IMR-90 (cell line): ENCODE measurements around the gene YKT6. TPM values are rescaled to one million over a fixed set of nuclear protein-coding genes. Genes with fewer than 3 reads are reported as not detected.

Experiments used
- ATAC-seq: fragments of 200-7000 bp; cut with Tn5 transposase; 2 replicates; pipeline ENCODE4 v1.9.1; 2020; ENCODE audit warnings: low read depth, mild to moderate bottlenecking, moderate library complexity
- BruUV-seq: library from RNA; stranded (reverse); fragments of 400-500 nt; replicated peaks from 2 replicates; lab custom pipeline; 2021; lab: Mats Ljungman, UMichigan
- CTCF ChIA-PET: fragments of 300-600 bp; formaldehyde crosslinking; extraction: SDS; loops from one replicate; lab custom pipeline; 2021; ENCODE audit warnings: antibody characterized with exemption; lab: Yijun Ruan, JAX
- POLR2A ChIA-PET: fragments of 300-600 bp; sonication (Branson Sonifier 250); formaldehyde crosslinking; loops from one replicate; lab custom pipeline; 2022; ENCODE audit warnings: antibody characterized with exemption; ENCODE audit not compliant: unreplicated experiment; lab: Charles Lee
- DNase-seq: peaks from one replicate; pipeline ENCODE4 v3.0.0; 2013
- H2AFZ ChIP-seq: replicated peaks from 2 replicates; pipeline ENCODE3; 2013; ENCODE audit warnings: low read length, mild to moderate bottlenecking; ENCODE audit not compliant: poor library complexity
- H2AK5ac ChIP-seq: 2 replicates; pipeline ENCODE4 v1.6.1; 2013; ENCODE audit warnings: low read depth, low read length, inconsistent platforms
- H2AK9ac ChIP-seq: replicated peaks from 2 replicates; pipeline ENCODE3; 2013; ENCODE audit warnings: mild to moderate bottlenecking, low read depth, low read length, moderate library complexity; ENCODE audit not compliant: poor library complexity
- H2BK120ac ChIP-seq: 2 replicates; pipeline ENCODE4 v1.6.1; 2013; ENCODE audit warnings: low read depth, low read length, inconsistent platforms
- H2BK15ac ChIP-seq: 3 replicates; pipeline ENCODE4 v1.6.1; 2013; ENCODE audit warnings: low read depth, low read length, inconsistent platforms
- H2BK20ac ChIP-seq: 2 replicates; pipeline ENCODE4 v1.6.1; 2013; ENCODE audit warnings: low read depth, mild to moderate bottlenecking, inconsistent platforms, low read length, moderate library complexity
- H2BK5ac ChIP-seq: 2 replicates; pipeline ENCODE4 v1.6.1; 2013; ENCODE audit warnings: mild to moderate bottlenecking, low read depth, low read length, inconsistent platforms; ENCODE audit not compliant: poor library complexity, severe bottlenecking
- H3K14ac ChIP-seq: replicated peaks from 2 replicates; pipeline ENCODE4 v1.6.1; 2013; ENCODE audit warnings: low read depth, low read length, inconsistent platforms
- H3K18ac ChIP-seq: 2 replicates; pipeline ENCODE4 v1.6.1; 2013; ENCODE audit warnings: low read depth, low read length, control low read depth
- H3K23ac ChIP-seq: 2 replicates; pipeline ENCODE4 v1.6.1; 2013; ENCODE audit warnings: low read depth, low read length, inconsistent platforms
- H3K27ac ChIP-seq: 2 replicates; pipeline ENCODE4 v1.5.1; 2013; ENCODE audit warnings: mild to moderate bottlenecking, control low read depth, low read length; ENCODE audit not compliant: insufficient read depth
- H3K27me3 ChIP-seq: 2 replicates; pipeline ENCODE4 v1.6.1; 2013; ENCODE audit warnings: low read length; ENCODE audit not compliant: control insufficient read depth, insufficient read depth
- H3K36me3 ChIP-seq: 2 replicates; pipeline ENCODE4 v1.6.1; 2013; ENCODE audit warnings: low read length, mixed read lengths; ENCODE audit not compliant: control insufficient read depth, insufficient read depth
- H3K4ac ChIP-seq: 2 replicates; pipeline ENCODE4 v1.6.1; 2013; ENCODE audit warnings: low read depth, low read length, inconsistent platforms
- H3K4me1 ChIP-seq: 2 replicates; pipeline ENCODE4 v1.6.1; 2013; ENCODE audit warnings: low read length, mixed read lengths; ENCODE audit not compliant: control insufficient read depth, insufficient read depth
- H3K4me2 ChIP-seq: 2 replicates; pipeline ENCODE4 v1.6.1; 2013; ENCODE audit warnings: low read depth, mild to moderate bottlenecking, control low read depth, low read length, moderate library complexity
- H3K4me3 ChIP-seq: 2 replicates; pipeline ENCODE4 v1.5.1; 2013; ENCODE audit warnings: low read depth, mild to moderate bottlenecking, control low read depth, low read length, moderate library complexity; ENCODE audit not compliant: insufficient read depth
- H3K56ac ChIP-seq: 2 replicates; pipeline ENCODE4 v1.6.1; 2013; ENCODE audit warnings: low read length, inconsistent platforms; ENCODE audit not compliant: insufficient read depth; ENCODE audit errors: extremely low read depth
- H3K79me1 ChIP-seq, 2 experiments: 2 replicates each; pipeline ENCODE4 v1.6.1; 2013; ENCODE audit warnings: low read length in 2 of 2, inconsistent platforms in 1 of 2, low read depth in 1 of 2
- H3K9ac ChIP-seq: 2 replicates; pipeline ENCODE4 v1.6.1; 2013; ENCODE audit warnings: low read depth, low read length, control low read depth
- H3K9me1 ChIP-seq: 2 replicates; pipeline ENCODE4 v1.6.1; 2013; ENCODE audit warnings: low read length, inconsistent platforms; ENCODE audit not compliant: insufficient read depth
- H3K9me3 ChIP-seq: 2 replicates; pipeline ENCODE4 v1.6.1; 2013; ENCODE audit warnings: low read length; ENCODE audit not compliant: control insufficient read depth, insufficient read depth
- H4K20me1 ChIP-seq: 2 replicates; pipeline ENCODE4 v1.6.1; 2013; ENCODE audit warnings: low read length, inconsistent platforms; ENCODE audit not compliant: insufficient read depth
- H4K5ac ChIP-seq: 2 replicates; pipeline ENCODE4 v1.6.1; 2013; ENCODE audit warnings: mild to moderate bottlenecking, low read depth, low read length, control low read depth
- H4K8ac ChIP-seq, 2 experiments: 2 replicates each; pipeline ENCODE4 v1.6.1; 2013; ENCODE audit warnings: low read depth in 2 of 2, low read length in 2 of 2, control low read depth in 1 of 2, inconsistent platforms in 1 of 2
- H4K91ac ChIP-seq: 2 replicates; pipeline ENCODE4 v1.6.1; 2013; ENCODE audit warnings: low read depth, low read length, inconsistent platforms; ENCODE audit not compliant: insufficient read depth
- CEBPB ChIP-seq: IDR thresholded peaks from 2 replicates; pipeline ENCODE4 v1.6.1; 2012; ENCODE audit warnings: low read depth, low read length, improper control_type of control experiment
- CHD1 ChIP-seq: IDR thresholded peaks from 2 replicates; pipeline ENCODE4 v1.6.1; 2012; ENCODE audit warnings: low read depth, low read length, improper control_type of control experiment
- CTCF ChIP-seq: conservative IDR thresholded peaks from 2 replicates; pipeline ENCODE4 v1.5.1; 2012; ENCODE audit warnings: mild to moderate bottlenecking, low read depth, low read length, improper control_type of control experiment
- FOS ChIP-seq: fragments of 150-350 bp; IDR thresholded peaks from 2 replicates; pipeline ENCODE4 v1.6.1; 2016; ENCODE audit warnings: low read depth, low read length
- MAFK ChIP-seq: IDR thresholded peaks from 2 replicates; pipeline ENCODE4 v1.6.1; 2012; ENCODE audit warnings: low read depth, low read length, improper control_type of control experiment
- MXI1 ChIP-seq: IDR thresholded peaks from 2 replicates; pipeline ENCODE4 v1.6.1; 2012; ENCODE audit warnings: low read depth, mild to moderate bottlenecking, low read length, moderate library complexity, borderline replicate concordance
- NFE2L2 ChIP-seq: fragments of 150-350 bp; IDR thresholded peaks from 2 replicates; pipeline ENCODE4 v1.6.1; 2016; ENCODE audit warnings: low read depth, mild to moderate bottlenecking, low read length
- POLR2A ChIP-seq: IDR thresholded peaks from 2 replicates; pipeline ENCODE4 v1.6.1; 2012; ENCODE audit warnings: mild to moderate bottlenecking, low read depth, low read length
- RCOR1 ChIP-seq: IDR thresholded peaks from 2 replicates; pipeline ENCODE4 v1.6.1; 2012; ENCODE audit warnings: mild to moderate bottlenecking, low read length, improper control_type of control experiment; ENCODE audit not compliant: insufficient replicate concordance
- RFX5 ChIP-seq: IDR thresholded peaks from 2 replicates; pipeline ENCODE4 v1.8.0; 2012; ENCODE audit warnings: low read depth, mild to moderate bottlenecking, low read length, moderate library complexity
- SMC3 ChIP-seq: fragments of 150-350 bp; IDR thresholded peaks from 2 replicates; pipeline ENCODE4 v1.6.1; 2016; ENCODE audit warnings: low read depth, mild to moderate bottlenecking, antibody characterized with exemption, low read length, moderate library complexity
- USF2 ChIP-seq: fragments of 150-350 bp; IDR thresholded peaks from 2 replicates; pipeline ENCODE4 v1.6.1; 2017; ENCODE audit warnings: mild to moderate bottlenecking, antibody characterized with exemption, low read length, low read depth
- WGBS, 2 experiments: methylation state at CpG; one replicate each; pipeline versions ENCODE4 v1.1.5 to v1.1.7; 2013; ENCODE audit warnings: missing lambda C conversion rate in 2 of 2; ENCODE audit not compliant: insufficient read length in 1 of 2; ENCODE audit errors: extremely low coverage in 2 of 2; 5-methylcytosine and 5-hydroxymethylcytosine counted together
- dilution Hi-C: fragments of 300-500 bp; cut with HindIII; formaldehyde crosslinking; loops from one replicate; pipeline ENCODE4 v1.14.3; 2018; ENCODE audit warnings: low sequenced_read_pairs; ENCODE audit not compliant: unreplicated experiment
- in situ Hi-C: fragments of 300-500 bp; cut with MboI; formaldehyde crosslinking; loops from 3 replicates; pipeline ENCODE4 v1.14.3; 2019; ENCODE audit warnings: low sequenced_read_pairs, inconsistent platforms, mixed read lengths
- intact Hi-C: fragments of 100-400 bp; cut with micrococcal nuclease; formaldehyde crosslinking; loops from 2 replicates; pipeline ENCODE4 v1.10.0; 2022
- polyA plus RNA-seq, 3 experiments: library from polyadenylated mRNA; depleted of rRNA; stranded (reverse); fragments of >200 nt; gene quantifications; 2 replicates each; pipeline ENCODE4 v1.2.3, GENCODE V29; 2012; ENCODE audit warnings: low replicate concordance in 1 of 3
- total RNA-seq: library from RNA; depleted of rRNA; stranded (reverse); fragments of >200 nt; gene quantifications from 2 replicates; pipeline ENCODE4 v1.2.3, GENCODE V29; 2012

The YKT6 gene
- total and polyA plus RNA-seq, 2 of the 4 experiments (the other 2 are of a cell fraction) = 115 to 120 TPM

- TF ChIP-seq MXI1 (no peak), CEBPB (no peak), NFE2L2 (no peak), FOS (no peak)
Measured at GRCh38 chr7:44224974-44225565, 24.3 kb downstream of the YKT6 start (continued).

GRCh38 chr7:44225566-44226395 lies 25.0 kb downstream of the YKT6 start:
- Histone ChIP-seq H4K20me1 (no peaks in the 10 kb centered on the region), H3K14ac (no peak overlapping the region), H3K79me1 (no peaks in the 10 kb centered on the region), H3K4ac (no peak overlapping the region), H2BK15ac (no peak overlapping the region), H3K27ac (no peak overlapping the region), H3K9me3 (no peaks in the 10 kb centered on the region), H3K23ac (no peak overlapping the region), H3K9me1 (no peaks in the 10 kb centered on the region), H2BK120ac (no peak overlapping the region), H2AFZ (no peak overlapping the region), H3K4me3 (no peak overlapping the region), H3K56ac (no peak overlapping the region), H3K4me1 (no peaks in the 10 kb centered on the region), H3K9ac (no peak overlapping the region), H4K91ac (no peak overlapping the region), H2BK5ac (no peak overlapping the region), H3K36me3 (no peaks in the 10 kb centered on the region), H4K8ac (no peak overlapping the region), H2AK5ac (no peak overlapping the region), H4K5ac (no peak overlapping the region), H2AK9ac (no peak overlapping the region), H3K27me3 (peaks cover 57% of the 10 kb centered on the region), H3K4me2 (no peak overlapping the region), H3K18ac (no peak overlapping the region), H2BK20ac (no peak overlapping the region)
- ATAC-seq = peak; percentile 28
- POLR2A ChIA-PET = no interaction called here
- BruUV-seq = no TSS peak
- in situ Hi-C loops (no loop called here), intact Hi-C loops (no loop called here), dilution Hi-C loops (no loop called here)
- WGBS, 2 experiments = 53% methylated on average over 19 of the region's 26 CpGs; no CpG with 5 or more reads in 1 of the 2 experiments
- DNase-seq = no peak
- CTCF ChIA-PET = no interaction called here
- TF ChIP-seq CEBPB (no peak), NFE2L2 (no peak), MAFK (no peak), RFX5 (no peak), FOS (no peak), SMC3 (no peak), CTCF (no peak), RCOR1 (no peak), USF2 (no peak), CHD1 (no peak), POLR2A (no peak)
